Iris pigment epithelial cell (primary cell): ENCODE data around the gene RBBP4.

Experiments used
- DNase-seq: peaks from one replicate; pipeline ENCODE4 v3.0.0-alpha.2; 2011; ENCODE audit warnings: low read depth

Gene RBBP4

GRCh38 chr1:32719681-32720275 is 68.8 kb downstream of the RBBP4 start:
- no peak for DNase-seq

- DNase-seq, result peak; percentile 90
Measured at GRCh38 chr1:32724678-32725614, 73.9 kb downstream of the RBBP4 start.

GRCh38 chr1:32725615-32725982 is 74.6 kb downstream of the RBBP4 start:
- DNase-seq, result no peak

GRCh38 chr1:32727876-32728275 is 76.9 kb downstream of the RBBP4 start:
- DNase-seq, result no peak

GRCh38 chr1:32728413-32729077 is 77.5 kb downstream of the RBBP4 start:
- no peak for DNase-seq

GRCh38 chr1:32729254-32730046 is 78.4 kb downstream of the RBBP4 start:
- DNase-seq, result no peak

- DNase-seq, result no peak
Measured at GRCh38 chr1:32733582-32734321, 82.7 kb downstream of the RBBP4 start.
